Keratinocyte (primary cell): ENCODE data around the gene CNTRL. TPM values are rescaled to one million over a fixed set of nuclear protein-coding genes. Genes with fewer than 3 reads are reported as not detected.

Source experiments
- DNase-seq: peaks from one replicate; pipeline ENCODE4 v3.0.0-alpha.2; 2011; ENCODE audit warnings: low read depth, missing footprints, low spot score
- FAIRE-seq: peaks from 2 replicates; lab custom pipeline; 2011; peaks lifted over from hg19 to GRCh38; lab: Jason Lieb, UNC
- H2AFZ ChIP-seq: 2 replicates; pipeline ENCODE4 v1.6.0; 2012; ENCODE audit warnings: low read length, control low read depth, inconsistent platforms; ENCODE audit not compliant: control insufficient read depth
- H3K27ac ChIP-seq: 2 replicates; pipeline ENCODE4 v1.5.1; 2011; ENCODE audit warnings: low read length; ENCODE audit not compliant: control insufficient read depth, insufficient read depth
- H3K27me3 ChIP-seq: 3 replicates; pipeline ENCODE4 v1.6.0; 2011; ENCODE audit warnings: low read length; ENCODE audit not compliant: control insufficient read depth, insufficient read depth; ENCODE audit errors: extremely low read depth
- H3K36me3 ChIP-seq, 2 experiments: 2 replicates in 1 of 2; 3 replicates in 1 of 2; pipeline ENCODE4 v1.5.1; 2011; ENCODE audit warnings: low read length in 2 of 2, mild to moderate bottlenecking in 1 of 2; ENCODE audit not compliant: control insufficient read depth in 2 of 2, insufficient read depth in 2 of 2; ENCODE audit errors: extremely low read depth in 1 of 2
- H3K4me1 ChIP-seq: 3 replicates; pipeline ENCODE4 v1.5.1; 2011; ENCODE audit warnings: low read length; ENCODE audit not compliant: control insufficient read depth, insufficient read depth; ENCODE audit errors: extremely low read depth
- H3K4me2 ChIP-seq: 3 replicates; pipeline ENCODE4 v1.6.0; 2011; ENCODE audit warnings: low read depth, low read length; ENCODE audit not compliant: control insufficient read depth, insufficient read depth; ENCODE audit errors: extremely low read depth
- H3K4me3 ChIP-seq, 3 experiments: fragments of 200-600 bp in 1 of 3; sonication (generic) in 1 of 3; 2 replicates in 2 of 3; 3 replicates in 1 of 3; pipeline ENCODE4 v1.5.1; 2011 to 2016; ENCODE audit warnings: low read length in 3 of 3, mild to moderate bottlenecking in 3 of 3, control low read depth in 2 of 3, inconsistent platforms in 1 of 3, low read depth in 1 of 3, mixed read lengths in 1 of 3, mixed run types in 1 of 3, moderate library complexity in 1 of 3; ENCODE audit not compliant: control insufficient read depth in 2 of 3, insufficient read depth in 2 of 3; ENCODE audit errors: extremely low read depth in 1 of 3
- H3K79me2 ChIP-seq: 2 replicates; pipeline ENCODE4 v1.6.0; 2012; ENCODE audit warnings: low read length; ENCODE audit not compliant: control insufficient read depth, insufficient read depth
- H3K9ac ChIP-seq: 3 replicates; pipeline ENCODE4 v1.6.0; 2011; ENCODE audit warnings: low read length; ENCODE audit not compliant: control insufficient read depth, insufficient read depth; ENCODE audit errors: extremely low read depth
- H3K9me1 ChIP-seq: 3 replicates; pipeline ENCODE4 v1.6.0; 2011; ENCODE audit warnings: low read length; ENCODE audit not compliant: control insufficient read depth, insufficient read depth; ENCODE audit errors: extremely low read depth
- H3K9me3 ChIP-seq: 2 replicates; pipeline ENCODE4 v1.5.1; 2012; ENCODE audit warnings: low read depth, low read length; ENCODE audit not compliant: control insufficient read depth
- H4K20me1 ChIP-seq: 3 replicates; pipeline ENCODE4 v1.6.0; 2011; ENCODE audit warnings: low read length; ENCODE audit not compliant: control insufficient read depth, insufficient read depth; ENCODE audit errors: extremely low read depth
- CTCF ChIP-seq, 3 experiments: IDR thresholded peaks in 1 of 3; conservative IDR thresholded peaks in 1 of 3; optimal IDR thresholded peaks in 1 of 3; 2 replicates in 2 of 3; 3 replicates in 1 of 3; pipeline versions ENCODE3 to v1.5.1; 2011; ENCODE audit warnings: low read length in 3 of 3, mild to moderate bottlenecking in 3 of 3, moderate library complexity in 2 of 3, control low read depth in 1 of 3, inconsistent platforms in 1 of 3; ENCODE audit not compliant: insufficient read depth in 2 of 3; ENCODE audit errors: extremely low read depth in 1 of 3
- EZH2 ChIP-seq: IDR thresholded peaks from one replicate; pipeline ENCODE4 v1.6.1; 2012; ENCODE audit warnings: inconsistent platforms, mild to moderate bottlenecking, low read length, moderate library complexity
- dilution Hi-C: fragments of 300-500 bp; cut with MboI; formaldehyde crosslinking; loops from one replicate; pipeline ENCODE4 v1.7.0; 2020; ENCODE audit warnings: low sequenced_read_pairs; ENCODE audit not compliant: extremely low pct_ligation_motif_present
- polyA plus RNA-seq, 5 experiments: library from polyadenylated mRNA; depleted of rRNA in 3 of 5; stranded (reverse) in 3 of 5; stranded (forward) in 1 of 5; unstranded in 1 of 5; fragments of >200 nt; gene quantifications; 1 replicate in 1 of 5; 2 replicates in 3 of 5; 3 replicates in 1 of 5; pipeline versions ENCODE4 v1.2.1 to v1.2.3, GENCODE V29; 2011 to 2012; ENCODE audit warnings: missing spikeins in 2 of 5, low read depth in 1 of 5, low replicate concordance in 1 of 5

The CNTRL gene
- polyA plus RNA-seq, 1 donor (not counting 4 experiments of a cell fraction or from before 2014, with no cell fraction given): 5.3 TPM

GRCh38 chr9:121133104-121133816 is 58.5 kb downstream of the CNTRL start:
- peak overlapping the region; percentile 60 for H3K4me2 ChIP-seq
- no peak for DNase-seq

GRCh38 chr9:121135642-121136041 is 60.9 kb downstream of the CNTRL start:
- Histone ChIP-seq H3K79me2 (no peaks in the 10 kb centered on the region), H3K9me3 (no peaks in the 10 kb centered on the region), H3K4me2 (no peak overlapping the region), H3K27ac (no peak overlapping the region), H3K27me3 (no peaks in the 10 kb centered on the region), H2AFZ (no peak overlapping the region), H3K4me3 (no peak overlapping the region), H4K20me1 (no peaks in the 10 kb centered on the region), H3K4me1 (peaks cover 36% of the 10 kb centered on the region), H3K36me3 (peaks cover 0 to 7% of the 10 kb centered on the region in 2 experiments), H3K9me1 (no peaks in the 10 kb centered on the region), H3K9ac (no peak overlapping the region)
- dilution Hi-C loops: no loop called here
- FAIRE-seq (no peak), DNase-seq (no peak)
- TF ChIP-seq EZH2 (no peak), CTCF (optimal IDR thresholded peaks at IDR 0.05 in 1 of 3, IDR thresholded peaks at IDR 0.05 in 1 of 3, conservative IDR thresholded peaks at IDR 0.05 in 1 of 3; ENCODE audit: extremely low read depth in 1 of 3, insufficient read depth in 2 of 3, low read length in 3 of 3) (no peak)

More at GRCh38 chr9:121133104-121133816, 58.5 kb downstream of the CNTRL start:
- H3K4me3 ChIP-seq: peak overlapping the region in 1 of 3 experiments; percentile 25
- H4K20me1 ChIP-seq: no peaks in the 10 kb centered on the region
- peak overlapping the region; percentile 40 for H3K27ac ChIP-seq
- H3K9ac ChIP-seq: no peak overlapping the region
- H3K36me3 ChIP-seq: peaks cover 0 to 7% of the 10 kb centered on the region in 2 experiments
- dilution Hi-C loops: no loop called here
- TF ChIP-seq EZH2 (no peak), CTCF (optimal IDR thresholded peaks at IDR 0.05 in 1 of 3, IDR thresholded peaks at IDR 0.05 in 1 of 3, conservative IDR thresholded peaks at IDR 0.05 in 1 of 3; ENCODE audit: extremely low read depth in 1 of 3, insufficient read depth in 2 of 3, low read length in 3 of 3) (no peak)
- no peaks in the 10 kb centered on the region for H3K27me3 ChIP-seq
- peaks cover 23% of the 10 kb centered on the region for H3K4me1 ChIP-seq
- H3K9me1 ChIP-seq: no peaks in the 10 kb centered on the region
- peak; percentile 69 for FAIRE-seq
- no peaks in the 10 kb centered on the region for H3K79me2 ChIP-seq
- H3K9me3 ChIP-seq: no peaks in the 10 kb centered on the region
- peak overlapping the region; percentile 79 for H2AFZ ChIP-seq
